ENCODE measurements around the gene SCN4B.

The SCN4B gene

DNA sequence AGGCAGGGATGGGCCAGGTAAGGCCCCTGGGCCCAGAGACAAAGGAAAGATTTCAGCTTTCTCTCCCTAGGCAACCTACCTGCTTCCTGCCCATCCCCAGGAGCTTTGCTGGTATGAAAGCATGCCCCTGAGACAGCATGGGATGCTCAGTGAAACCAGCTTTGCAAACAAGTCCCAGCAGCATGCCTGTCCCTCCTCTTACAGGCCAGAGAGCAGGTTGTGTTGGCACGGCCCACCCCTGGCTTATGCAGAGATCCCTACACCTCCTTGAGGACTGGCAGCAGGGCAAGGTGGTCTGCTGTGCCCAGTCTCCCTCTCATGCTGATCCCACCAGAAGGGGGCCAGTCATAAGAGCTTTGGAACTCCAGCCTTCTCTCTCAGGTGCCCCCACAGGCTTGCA lies 3.1 kb downstream of the SCN4B start:
- no peak for DNase-seq

DNA sequence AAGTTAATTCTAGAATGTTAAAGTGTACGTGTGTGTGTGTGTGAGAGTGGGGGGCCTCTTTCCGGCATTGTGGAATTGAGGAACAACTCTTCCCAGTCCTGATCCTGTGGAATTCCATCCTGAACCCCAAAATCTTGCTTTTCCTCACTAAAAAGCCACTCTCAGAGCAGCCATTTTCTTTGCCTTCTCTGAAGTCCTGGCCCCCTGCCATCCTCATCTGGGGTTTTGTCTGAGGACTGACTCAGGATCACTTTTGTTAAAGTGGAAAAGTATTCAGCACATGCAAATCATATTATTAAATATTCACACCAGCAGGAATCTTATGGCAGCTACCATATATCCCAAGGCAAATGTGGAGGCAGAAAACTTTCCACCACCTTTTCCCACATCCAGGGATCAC lies 3.8 kb downstream of the SCN4B start:
- no peak for DNase-seq

DNA sequence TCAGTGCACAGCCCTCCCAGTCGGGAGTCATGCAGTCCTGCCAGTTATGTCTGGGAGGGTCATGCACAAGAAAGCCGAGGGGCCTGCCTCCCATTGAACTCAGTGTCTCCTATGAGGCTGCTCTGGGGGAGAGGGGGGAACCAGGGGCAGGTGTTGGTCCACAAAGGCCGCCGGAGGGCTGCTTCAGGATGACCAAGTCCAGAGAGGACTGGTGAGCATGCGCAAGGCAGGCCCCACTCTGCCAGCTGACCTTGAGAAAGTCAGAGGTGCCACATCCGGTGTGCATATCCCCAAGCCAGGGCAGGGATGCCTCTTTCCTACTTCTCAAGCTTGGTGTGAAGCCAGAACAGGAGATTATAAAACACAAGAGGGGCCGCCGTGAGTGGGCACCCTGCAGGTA lies 4.4 kb downstream of the SCN4B start:
- no peak for DNase-seq

DNA sequence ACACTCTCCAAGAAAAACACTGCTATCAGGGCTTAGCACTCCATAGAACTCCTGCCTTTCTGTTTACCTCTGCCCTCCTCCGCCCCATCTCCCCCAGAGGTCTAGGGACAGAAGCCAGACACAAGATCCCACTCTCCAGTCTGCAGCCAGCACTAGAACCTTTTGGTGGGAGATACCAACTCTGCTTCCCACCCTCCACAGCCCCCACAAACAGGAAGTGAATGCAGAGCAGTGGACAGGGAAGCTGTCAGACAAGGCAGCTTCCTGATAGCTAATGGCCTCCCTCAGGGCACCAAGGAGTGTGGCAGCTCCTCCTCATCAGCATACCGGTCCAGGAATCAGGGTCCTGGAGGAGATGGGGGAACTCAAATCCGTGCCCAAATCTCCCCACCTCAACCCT lies 5.1 kb downstream of the SCN4B start:
- DNase-seq, result no peak

DNA sequence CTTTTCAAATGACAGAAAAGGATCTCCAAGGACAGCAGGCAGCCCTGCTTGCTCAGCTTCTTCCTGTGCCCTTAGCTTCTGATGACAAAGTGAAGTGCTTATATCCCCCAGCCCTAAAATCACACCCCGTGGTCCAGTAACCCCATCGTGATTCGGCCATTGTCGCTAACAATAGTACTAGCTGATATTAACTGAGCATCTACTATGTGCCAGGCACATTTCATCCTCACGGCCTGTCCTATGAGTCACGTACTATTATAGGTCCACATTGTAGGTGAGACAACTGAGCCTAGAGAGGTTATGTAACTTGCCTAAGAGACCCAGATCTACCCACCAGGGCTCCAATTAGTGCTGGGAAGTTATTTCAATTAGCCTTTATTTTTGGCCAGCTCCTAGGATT lies 6.1 kb downstream of the SCN4B start:
- DNase-seq, result no peak

DNA sequence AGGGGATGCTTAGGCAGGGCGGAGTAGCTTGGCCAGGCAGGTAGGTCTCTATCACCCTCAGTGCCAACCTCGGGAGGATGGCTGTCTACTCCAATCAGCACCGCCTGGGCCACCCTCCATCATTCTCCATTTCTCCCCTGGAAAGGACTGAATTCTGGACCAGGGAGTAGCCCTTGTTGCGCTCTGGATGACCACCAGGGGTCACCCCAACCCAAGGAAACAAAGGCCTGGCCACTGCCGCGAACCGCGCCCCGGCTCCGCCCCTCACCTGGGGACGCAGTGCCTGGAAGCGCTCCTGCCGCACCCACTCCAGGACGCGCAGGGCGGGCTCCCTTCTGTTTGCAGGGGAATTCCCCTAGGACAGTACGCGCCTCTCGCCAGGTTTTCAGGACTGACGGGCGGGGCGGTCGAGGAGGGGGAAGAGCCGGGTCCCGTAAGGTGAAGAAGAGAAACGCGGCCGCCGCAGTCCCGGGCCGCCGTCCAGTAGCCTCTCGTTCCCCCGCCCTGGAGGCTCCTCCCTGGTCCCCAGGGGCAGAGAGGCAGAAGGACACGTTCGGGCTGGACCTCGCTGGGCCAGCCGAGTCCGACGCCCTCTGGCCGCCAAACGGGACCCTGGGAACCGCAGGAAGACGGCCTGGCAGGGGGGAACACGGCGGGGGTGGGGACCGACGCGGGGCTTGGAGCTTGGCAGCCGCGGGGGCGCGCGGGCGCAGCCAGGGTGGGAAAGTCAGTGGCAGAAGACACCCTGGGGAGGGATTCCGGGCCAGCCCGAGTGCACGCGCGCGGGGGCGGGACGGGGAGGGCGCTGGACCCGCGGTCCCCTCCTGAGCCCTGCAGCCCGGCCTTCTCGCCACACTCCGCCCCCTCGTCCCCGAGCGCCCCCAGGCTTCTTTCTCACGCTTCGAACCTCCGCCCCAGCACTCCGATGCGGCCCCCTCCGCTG lies 7.1 kb downstream of the SCN4B start:
- DNase-seq, result peak; percentile 85

DNA sequence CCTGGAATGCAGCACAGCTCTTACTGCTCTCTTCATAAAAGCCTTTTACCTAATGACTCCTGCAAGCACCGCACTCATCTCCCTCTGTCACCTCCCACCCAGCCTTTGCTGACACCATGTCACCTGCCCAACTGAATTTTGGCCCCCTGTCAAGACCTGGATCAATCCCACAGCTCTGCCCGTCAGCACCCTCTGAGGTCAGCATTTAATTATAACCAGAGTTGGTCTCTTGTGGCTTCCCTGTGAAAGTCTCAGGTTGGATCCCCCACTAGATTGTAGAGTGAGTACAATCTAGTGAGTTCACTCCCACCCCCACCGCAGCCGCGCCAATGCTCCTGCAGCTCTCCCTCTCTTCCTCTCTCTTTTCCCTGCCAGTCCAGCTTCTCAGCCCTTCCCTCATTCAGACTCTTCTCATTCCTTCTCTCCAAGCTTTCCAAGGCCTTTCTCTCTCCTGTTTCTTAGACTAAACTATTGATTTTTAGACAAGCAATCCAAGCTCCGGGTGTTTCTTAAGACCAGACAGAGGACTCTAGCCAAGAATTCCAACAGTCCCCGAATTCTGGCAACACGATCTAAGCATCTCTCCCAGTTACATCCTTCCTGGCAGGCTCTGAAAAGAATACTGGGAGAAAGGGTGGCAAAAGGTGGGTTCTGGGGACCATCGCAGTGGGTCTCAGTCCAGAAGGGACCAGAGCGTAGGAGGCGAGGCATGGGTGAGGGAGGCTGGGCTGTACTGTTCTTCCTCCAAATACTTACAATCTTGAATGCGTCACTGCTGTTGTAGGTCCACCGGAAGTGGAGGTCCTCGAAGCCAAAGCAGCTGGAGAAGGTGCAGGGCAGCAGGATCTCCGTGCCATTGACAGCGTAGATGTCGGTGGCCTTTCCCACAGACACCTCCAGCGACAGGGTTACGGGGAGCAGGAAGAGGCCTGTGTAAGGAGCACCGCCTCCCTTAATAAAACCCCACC lies 8.0 kb downstream of the SCN4B start:
- no peak for DNase-seq

DNA sequence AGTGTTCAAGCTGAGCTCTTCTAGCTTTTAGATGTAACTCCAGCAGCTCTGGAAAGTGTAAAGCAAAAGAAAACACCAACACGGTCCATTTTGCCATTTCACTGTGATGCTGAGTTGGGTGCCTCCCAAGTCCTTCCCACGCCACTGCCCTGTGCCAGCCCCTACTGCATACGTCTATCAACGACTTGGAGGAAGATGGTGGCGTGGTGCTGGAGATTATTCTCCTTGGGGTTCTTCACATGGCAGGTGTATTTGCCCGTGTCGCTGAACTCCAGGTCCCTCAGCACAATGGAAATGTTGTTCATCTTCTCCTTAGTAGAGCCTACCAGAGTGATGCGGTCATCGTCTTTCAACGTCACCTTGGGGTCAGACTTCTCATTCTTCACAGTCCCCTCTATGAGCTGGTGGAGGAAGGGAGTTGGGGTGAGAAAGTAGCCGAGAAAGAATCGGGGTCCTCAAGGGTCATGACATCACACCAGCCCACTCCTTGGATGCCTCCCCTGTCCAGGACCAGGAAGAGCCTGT lies 8.9 kb downstream of the SCN4B start:
- DNase-seq, result no peak

DNA sequence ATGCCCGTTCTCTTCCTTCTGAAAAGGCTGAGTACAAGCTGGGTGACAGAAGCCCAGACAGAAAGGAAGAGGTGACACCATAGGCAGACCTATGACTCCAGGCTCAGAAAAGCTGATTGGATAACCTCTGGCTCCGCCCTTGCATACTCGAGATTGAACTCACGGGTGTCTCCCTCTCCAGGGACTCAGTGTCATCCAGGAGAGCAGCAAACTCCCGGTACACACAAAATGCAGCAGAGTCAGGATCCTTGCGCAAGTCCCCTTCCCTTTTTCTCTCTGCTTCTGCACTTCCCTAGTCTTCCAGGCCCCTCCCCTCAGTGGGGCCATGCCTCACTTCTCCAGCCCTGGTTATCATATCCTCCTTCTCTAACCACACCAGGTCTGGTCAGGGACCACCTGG lies 9.8 kb downstream of the SCN4B start:
- DNase-seq, result no peak

DNA sequence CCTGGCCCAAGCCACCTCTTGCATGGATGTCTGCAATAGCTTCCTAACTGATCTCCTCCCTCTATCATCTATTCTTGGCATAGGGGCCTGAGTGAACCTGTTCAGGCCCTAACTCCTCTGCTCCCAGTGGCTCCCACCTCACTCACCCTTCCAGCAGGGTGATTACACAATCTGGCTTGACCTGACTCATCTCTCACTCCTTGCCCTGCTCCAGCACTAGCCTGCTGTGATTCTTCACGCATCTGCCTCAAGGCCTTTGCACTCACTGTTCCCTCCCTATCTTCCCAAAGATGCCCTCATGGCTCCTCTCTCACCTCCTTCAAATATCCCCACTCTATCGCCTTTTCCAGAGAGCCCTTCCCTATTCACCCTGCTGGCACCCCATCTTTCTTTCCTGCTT lies 10.5 kb downstream of the SCN4B start:
- no peak for DNase-seq

DNA sequence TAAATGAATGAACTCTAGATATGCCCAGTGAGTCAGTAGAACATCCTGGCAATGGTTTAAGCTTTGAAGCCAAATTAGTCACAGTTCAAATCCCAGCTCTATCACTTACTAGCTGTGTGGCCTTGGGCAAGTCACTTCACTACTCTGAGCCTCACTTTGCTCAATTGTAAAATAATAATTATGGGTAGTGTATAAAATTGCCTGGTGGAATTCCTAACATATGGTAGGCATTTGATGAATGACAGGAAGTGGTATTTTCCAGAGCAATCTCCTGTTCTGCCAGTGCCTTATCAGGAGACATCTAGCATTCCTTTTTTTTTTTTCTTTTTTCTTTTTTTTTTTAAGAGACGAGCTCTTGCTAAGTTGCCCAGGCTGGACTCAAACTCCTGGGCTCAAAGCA lies 13.0 kb downstream of the SCN4B start:
- DNase-seq, result no peak

DNA sequence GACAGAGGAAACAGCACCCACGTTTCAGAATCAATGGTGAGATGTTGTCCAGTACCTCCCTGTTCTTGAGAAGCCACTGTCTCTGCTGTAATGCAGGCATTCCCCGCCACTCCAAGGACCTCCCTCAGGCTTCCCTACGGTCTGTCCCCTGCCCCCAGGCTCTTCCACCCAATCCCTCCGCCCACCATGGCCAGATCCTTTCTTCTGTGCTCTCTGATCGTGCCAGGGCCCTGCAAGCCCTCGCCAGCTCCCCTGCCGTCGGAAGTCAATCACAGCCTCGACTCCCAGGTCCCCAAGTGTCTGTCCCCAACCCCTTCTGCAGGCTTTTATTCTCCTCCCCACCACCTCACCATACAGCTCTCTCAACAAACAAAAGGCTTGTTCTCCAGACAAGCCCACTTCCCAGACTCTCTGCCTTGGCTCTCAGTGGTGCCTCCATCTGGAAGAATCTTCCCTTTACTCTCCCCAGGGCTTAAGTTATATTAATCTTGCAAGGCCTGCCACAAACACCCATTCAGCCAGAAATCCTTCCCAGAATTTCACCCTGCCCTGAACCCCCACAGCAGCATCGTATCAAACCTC lies 13.7 kb downstream of the SCN4B start:
- no peak for DNase-seq

DNA sequence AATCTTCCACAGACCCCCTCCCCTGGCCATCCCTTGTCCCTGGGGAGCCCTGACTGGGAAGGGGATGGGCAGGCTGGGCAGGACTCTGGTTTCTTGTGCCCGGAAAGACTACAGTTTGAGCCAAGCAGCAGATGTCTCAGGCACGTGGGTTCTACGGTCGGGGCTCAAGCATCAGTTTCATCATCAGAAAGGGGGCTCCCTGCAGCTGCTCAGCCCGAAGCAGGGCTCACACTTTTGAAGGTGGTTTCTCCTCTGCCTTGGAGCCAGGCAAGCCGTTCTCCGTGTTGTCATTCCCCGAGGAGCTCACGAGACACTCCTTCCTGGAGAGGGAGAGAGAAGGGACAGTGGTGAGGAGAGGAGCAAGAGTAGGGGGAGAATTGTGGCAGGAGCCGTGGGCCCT lies 15.8 kb downstream of the SCN4B start:
- DNase-seq, result no peak

DNA sequence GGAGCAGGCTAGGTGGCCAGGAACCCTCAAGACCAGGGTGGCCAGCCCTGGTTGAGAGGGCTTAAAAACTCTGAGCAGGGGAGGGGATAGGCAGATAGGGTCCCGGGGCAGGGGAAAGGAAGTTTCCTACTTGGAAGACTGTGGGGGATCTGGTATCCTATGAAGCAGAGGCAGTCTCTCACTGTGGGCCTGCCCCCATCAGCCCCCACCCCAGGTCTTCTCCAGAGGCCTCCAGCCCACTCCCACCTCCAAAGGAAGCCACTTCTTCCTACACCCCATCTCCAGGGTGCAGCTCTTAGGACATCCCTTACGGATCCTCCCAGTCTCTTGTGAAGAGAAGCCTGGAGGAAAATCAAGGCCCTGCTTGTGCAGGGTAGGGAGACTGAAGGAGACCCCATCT lies 16.3 kb downstream of the SCN4B start:
- no peak for DNase-seq

DNA sequence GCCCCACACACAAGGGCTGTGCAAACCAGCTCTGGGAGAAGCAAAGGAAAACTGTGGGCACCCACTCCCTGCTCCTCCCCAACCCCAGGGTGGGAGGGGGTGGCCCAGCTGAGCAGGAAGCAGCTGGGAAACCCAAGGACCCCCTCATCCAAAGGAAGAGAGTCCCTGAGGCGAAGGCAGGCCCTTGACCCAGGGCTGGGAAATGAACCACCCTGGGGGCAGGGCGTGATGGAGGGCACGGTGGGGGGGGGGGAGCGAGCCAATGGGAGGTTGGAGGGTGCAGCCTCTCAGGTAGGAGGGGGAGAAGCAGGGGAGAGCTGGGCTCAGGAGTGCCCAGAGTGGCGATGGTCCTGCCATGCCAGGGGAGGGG lies 16.8 kb downstream of the SCN4B start:
- no peak for DNase-seq

DNA sequence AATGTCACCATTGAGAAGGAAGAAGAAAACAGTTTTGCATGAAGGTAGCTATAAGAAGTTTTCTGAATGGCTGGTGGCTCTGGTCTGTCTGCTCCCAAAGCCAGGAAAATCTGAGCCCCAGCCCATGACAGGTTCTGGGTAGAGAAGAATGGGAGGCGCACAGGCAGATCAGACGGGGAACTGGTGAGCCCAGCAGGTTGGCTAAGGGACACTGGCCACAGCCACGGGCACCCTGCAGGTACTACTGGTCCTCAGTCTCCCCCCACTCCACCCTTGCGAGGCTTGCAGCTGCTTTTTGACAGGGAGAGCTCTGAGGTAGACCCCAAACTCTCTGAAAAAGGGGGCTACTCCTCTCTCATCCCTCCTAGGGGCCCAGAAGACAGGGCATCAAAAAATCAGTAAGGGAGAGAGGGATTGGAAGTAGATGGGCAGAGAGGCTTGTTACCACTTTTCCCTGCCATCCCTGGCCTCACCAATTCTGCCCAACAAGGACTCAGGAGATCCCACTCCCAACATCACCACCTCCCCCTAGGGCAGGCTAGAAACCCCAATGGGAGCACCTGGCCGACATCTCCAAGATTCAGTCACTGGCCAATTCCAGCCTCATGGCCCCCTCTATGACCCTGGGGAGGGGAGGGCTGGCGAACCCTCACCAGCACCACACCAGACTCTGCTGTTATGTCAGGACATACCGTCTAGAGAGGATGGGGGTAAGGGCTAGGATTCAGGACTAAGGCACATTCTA lies 17.4 kb downstream of the SCN4B start:
- DNase-seq, result no peak

DNA sequence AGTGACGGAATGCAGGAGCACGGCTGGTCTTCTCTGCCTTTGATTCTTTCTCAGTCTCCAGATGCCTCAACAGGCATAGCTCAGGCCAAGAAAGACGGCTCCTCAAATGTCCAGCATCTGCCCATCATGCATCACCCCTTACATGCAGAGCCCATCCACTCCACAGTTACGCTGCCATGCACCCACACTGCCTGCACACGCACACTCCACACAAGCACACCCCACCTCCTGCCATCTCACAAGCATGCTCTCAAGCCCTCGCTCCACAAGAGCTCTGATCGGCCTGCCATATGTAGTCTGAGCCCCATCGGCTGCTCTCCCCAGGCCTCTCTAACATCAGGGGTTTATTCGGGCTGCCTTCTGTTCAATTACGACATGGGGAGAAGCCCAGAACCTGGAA lies 18.8 kb downstream of the SCN4B start:
- no peak for DNase-seq

DNA sequence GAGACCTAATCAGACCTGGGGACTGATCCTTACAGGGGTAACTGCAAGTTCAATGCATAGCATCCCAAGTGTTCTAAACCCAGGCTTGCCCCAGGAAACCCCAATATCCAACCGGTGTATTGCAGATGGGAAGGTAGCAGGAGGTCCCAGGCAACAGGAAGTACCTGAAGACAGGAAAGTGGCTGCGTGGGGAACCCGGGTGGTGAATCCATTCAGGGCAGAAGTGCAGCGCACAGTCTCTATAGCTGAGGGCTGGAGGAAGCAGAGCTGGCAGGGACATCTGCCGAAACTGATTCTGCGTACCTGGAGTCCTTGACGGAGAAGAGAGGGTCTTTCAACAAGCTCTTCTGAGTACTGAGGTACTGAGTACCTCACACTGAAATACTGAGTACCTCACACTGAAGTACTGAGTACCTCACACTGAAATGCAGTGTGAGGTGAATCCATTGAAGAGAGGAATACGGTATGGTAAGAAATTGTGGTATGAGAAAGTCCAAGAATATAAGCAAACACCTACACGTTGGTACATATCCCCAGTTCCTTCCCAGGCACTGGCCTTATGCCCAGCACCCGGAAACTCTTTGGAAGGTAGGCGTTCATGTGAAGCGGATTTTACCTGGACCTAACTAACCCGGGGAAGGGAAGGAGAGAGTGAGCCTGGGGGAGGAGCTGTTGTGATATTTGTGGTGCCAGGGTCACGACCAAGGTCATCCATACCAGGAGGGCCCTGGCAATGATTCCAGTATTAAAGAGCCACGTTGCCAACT lies 20.1 kb downstream of the SCN4B start:
- no peak for DNase-seq

DNA sequence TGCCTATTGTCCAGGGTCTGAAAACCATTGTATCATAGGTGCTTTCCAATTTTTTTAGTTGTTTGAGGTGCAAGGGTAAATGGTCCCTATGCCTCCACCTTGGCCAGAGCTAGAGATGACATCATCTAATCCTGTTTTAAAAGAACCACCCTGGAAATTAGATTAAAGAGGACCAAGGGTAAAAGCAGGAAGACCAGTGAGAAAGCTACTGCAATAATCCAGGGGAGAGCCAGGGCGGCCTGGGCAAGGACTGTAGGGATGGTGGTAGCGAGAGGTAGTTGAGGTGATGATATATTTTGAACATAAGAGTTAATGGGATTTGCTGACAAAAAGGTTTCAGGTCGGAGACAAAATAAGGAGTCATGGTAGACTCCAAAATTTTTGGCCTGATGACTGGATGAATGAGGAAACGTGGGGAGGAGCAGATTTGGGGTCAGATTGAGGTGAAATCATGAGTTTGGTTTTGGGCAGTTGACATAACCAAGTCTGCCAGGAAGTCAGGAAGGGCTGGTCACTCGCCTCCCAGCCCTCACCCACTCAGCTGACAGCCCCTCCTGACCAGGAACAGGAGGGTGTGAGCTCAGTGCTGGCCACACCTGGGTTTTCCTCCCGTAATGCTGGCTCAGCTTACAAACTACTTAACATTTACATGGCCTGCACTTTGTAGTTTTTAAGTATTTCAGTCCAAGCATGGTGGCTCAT lies 23.0 kb downstream of the SCN4B start:
- DNase-seq, result no peak

DNA sequence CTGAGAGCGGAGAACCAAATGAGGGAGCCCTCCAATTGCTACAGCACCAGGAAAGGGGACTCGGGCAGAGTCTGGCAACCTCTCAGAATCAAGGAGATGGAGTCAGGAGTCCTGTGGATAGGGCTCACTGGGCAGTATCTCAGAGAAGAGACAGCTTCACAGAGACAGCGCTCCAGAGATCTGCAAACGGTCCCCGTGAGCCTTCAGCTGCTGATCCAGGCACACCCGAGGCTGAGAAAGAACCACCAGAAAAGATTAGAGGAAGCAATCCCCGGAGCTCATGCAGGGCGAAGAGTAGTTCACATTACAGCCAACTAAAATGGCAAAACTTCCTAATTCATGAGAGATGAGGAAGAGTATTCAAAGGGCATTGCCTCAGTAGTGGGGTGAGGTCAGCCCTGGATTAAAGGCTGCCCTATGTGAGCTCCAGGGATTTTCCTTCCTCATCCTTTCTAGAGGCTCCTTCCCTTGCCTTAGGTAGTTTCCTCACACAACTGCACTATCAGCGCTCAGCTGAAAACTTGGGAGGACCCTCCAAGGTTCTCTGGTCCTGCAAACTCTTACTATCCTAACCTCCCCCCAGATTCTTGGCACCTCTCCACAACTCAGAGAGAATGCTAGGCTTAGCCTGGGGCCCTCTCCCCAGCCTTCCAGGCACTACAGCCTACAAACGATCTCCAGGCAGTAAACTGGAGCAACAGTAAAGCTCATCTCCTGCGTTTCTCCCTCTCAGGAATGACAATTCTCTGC lies 23.7 kb downstream of the SCN4B start:
- no peak for DNase-seq
